Hindlimb muscle (tissue), 1 donor: Measurements from ENCODE around the gene ULK2. TPM values are rescaled to one million over a fixed set of nuclear protein-coding genes. Genes with fewer than 3 reads are reported as not detected.
"Not testable (repeated sequence)": the region's sequence is repeated elsewhere in the genome, so short reads cannot be mapped to it uniquely, and the experiment has no call there.

ENCODE experiments used
- DNase-seq: peaks from one replicate; pipeline ENCODE4 v3.0.0-alpha.2; 2013
- polyA plus RNA-seq: library from polyadenylated mRNA; unstranded; fragments of 120-200 nt; gene quantifications from one replicate; pipeline ENCODE4 v1.2.1, GENCODE V29; 2013; ENCODE audit not compliant: insufficient read length

The ULK2 gene
- polyA plus RNA-seq, 1 donor = 28.2 TPM

DNA sequence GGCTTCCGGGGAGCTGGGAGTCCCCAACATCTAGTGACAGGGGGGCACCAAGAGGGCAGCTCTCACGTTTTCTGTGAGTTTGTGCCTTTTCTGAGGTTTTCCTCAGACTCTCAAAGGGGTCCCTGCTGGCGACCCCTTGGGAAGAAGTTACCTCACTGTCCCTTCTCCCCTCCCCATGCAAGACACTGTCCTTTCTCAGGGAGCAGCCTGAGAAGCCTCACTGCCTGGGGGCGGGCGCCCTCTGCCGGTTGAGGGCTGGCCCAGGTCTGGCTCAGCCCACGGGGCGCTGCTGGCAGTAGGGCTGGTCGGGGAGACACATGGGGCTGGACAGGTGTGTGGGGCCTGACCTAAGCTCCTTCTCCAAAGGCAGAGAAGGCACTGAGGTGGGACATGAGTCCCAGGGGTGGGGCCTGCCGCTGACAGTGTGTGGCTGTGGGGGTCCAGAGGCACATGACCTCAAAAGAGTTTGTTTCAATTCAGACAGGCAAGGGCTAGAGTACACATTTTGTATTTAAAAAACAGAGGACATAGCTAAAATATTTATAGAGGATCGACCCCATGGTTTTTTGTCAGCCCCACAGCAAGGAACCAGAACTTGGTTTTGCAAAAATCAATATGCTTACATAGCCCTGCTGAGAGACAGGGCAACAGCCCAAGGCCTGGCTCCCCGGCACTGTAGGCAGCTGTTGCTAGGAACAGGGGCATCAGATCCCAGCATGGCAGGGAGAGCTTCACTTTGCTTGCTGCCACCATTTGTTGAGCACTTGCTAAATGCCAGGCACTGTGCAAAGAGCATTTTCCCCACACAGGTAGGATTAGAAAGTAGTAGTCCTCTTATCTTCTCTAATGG lies 101.1 kb downstream of the ULK2 start:
- DNase-seq = peak; percentile 79

DNA sequence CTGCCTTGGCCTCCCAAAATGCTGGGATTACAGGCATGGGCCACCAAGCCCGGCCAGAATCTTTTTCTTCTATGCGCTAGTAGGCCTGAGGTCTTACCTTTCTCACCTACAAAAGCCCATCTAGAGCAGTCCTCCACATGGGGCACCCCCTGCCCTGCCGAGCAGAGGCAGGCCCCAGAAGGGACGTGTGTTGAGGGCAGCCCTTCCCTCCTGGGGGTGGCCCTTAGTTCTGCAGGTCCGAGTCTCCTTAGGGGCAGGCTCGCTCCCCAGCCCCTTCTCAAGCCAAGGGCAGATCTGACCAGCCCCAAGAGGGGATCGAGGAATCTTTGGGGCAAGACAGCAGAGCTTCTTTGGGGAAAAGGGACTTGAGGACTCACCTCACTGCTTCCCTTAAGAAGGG lies 101.7 kb downstream of the ULK2 start:
- DNase-seq = no peak

DNA sequence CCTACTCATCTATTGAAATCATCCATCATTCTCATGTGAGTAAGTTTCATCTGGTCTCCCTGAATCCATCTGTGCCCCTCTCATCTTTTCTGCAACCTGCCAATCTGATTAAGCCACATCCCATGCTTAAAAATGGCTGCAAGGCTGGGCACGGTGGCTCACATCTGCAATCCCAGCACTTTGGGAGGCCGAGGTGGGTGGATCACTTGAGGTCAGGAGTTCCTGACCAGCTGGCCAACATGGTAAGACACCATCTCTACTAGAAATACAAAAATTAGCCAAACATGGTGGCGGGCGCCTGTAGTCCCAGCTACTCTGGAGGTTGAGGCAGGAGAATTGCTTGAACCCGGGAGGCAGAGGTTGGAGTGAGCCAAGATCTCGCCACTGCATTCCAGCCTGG lies 103.7 kb downstream of the ULK2 start:
- DNase-seq = not testable (repeated sequence)

DNA sequence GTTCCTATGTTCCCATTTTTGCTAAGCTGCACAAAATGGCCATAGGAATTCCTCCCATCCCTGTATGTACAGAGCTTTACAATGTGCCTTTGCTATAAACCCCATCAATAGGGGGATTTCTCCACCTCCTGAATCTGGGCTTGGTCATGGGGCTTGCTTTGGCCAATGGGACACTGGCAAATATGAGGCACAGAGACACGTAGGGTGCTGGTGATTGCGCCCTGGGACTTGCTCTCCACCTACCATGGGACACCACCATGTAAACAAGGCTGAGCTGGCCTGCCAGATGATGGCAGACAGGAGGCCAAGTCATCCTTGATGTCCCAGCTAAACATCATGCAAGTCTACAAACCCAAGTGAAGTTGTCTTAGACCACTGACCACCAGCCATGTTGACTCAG lies 104.3 kb downstream of the ULK2 start:
- no peak for DNase-seq

DNA sequence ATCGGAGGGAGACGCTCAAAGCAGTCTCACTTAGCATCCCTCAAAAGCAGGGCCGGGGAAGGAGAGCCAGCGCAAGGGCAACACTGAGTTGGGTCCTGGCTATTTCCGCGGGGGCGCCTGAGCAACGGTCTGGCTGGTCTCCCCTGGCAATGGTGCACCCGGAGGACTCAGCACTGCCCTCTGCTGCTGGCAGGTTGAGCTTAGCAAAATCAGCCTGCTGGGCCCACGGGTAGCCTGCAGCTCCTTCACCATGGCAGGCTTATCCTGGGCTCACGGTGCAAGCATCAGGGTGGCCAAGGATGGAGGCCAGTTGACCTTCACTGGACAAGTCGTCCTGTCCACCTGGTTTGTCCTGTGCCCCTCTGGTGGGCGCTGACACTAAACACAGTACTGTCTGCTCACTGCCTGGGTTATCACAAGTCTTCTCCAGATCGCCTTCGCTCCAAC lies 105.2 kb downstream of the ULK2 start:
- DNase-seq = peak; percentile 64

DNA sequence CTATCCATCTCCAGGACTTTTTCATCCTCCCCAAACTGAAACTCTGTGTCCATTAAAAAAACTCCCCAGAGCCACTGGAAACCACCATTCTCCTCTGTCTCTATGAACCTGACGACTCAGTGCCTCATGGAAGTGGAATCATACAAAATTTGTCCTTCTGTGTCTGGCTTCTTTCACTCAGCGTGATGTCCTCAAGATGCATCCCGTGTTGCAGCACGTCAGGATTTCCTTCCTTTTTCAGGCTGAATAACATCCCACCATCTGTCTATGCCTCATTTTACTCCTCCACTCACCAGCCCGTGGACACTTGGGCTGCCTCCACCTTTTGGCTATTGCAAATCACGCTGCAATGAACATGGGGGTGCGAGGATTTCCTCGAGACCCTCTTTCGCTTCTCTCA lies 107.0 kb downstream of the ULK2 start:
- no peak for DNase-seq

DNA sequence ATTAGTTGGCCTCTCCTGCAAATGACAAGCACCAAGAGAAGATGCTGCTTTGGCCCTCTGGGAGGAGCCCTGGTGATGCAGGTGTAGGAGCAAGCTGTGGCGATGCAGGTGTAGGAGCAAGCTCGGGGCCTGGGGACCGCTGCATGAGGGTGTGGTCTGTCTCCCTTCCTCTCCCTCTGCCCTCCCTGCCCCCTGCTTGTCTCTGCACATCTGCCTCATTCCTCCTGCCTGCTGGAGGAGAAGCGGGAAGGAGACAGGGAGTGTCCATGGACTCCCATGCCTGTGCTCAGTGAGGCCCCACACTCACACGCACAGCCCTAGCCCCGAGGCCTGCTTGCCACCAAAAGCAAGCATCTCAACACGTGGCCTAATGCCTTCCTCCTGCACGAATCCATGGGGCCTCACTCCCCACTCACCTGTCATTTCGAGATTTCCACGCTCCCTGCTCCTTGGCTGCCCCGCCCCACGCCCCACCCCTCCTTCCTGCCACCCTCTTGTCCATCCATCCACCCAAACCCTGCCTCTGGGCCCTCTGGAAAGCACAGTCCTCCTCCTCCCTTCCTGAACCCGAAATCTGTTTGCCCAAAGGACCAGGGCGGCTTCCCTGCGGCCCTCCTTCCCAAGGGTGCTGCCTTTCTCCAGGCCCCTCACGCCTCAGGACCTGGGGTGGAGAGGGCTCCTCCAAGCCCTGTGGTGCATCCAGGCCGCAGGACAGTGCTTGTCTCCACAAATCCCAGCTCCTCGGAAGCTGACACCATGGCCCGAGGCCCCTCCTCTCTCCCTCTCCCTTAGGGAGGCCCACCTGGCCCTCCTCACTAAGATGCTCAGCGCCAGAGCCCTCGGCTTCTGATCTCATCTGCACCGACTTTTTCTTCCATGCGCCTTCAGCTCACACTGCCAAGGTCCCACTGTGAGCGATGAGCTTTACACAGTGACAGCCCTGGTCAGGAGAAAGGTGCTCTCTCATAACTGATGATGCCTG lies 107.9 kb downstream of the ULK2 start:
- DNase-seq = no peak

DNA sequence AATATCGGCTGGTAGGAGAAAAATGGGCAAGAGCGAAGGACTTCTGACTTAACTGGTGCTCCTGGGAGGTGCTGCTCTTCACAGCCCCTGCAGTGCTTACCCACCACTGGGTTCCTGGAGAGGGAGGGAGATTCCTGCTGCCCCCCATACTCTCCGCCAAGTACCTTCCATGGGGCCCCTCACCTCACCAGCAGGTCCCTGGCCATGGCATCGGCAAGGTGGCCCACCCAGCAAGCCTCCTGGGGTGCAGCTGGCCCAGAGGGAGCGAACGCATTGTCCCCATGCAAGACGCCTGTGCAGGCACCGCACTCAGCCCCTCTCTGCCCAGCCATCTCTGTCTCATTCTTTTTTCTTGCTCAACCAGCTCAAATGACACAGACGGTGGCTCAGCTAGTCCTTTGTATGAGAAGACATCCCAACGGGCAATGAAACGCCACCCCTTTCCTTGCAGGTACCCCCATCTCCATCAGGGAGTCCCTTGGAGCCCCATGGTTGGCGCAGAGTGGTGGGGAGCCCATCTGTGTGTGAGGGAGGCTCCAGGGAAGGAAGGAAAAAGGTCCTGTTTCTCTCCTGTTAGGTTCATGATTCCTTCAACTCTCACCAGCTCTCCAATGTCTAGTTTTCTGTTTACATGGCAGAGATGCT lies 110.1 kb downstream of the ULK2 start:
- DNase-seq = no peak

DNA sequence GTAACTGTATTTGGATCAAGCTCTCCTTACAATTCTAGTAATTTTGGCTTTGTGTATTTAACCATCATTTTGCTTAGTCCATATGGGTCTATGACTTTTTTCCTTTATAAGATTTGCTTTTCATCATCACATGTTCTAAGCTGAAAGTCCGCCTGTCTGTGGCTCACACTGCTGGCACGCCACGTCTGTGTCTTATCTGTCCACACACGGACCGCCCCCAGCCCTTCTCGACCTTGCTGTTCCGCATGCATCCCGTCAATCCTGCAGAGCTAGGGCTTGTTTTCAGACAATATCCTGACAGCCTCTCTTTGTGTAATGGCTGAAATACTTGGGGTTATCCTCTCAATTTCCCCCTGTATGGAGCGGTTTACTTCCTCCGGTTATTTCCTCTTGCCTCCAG lies 111.2 kb downstream of the ULK2 start:
- DNase-seq = no peak

DNA sequence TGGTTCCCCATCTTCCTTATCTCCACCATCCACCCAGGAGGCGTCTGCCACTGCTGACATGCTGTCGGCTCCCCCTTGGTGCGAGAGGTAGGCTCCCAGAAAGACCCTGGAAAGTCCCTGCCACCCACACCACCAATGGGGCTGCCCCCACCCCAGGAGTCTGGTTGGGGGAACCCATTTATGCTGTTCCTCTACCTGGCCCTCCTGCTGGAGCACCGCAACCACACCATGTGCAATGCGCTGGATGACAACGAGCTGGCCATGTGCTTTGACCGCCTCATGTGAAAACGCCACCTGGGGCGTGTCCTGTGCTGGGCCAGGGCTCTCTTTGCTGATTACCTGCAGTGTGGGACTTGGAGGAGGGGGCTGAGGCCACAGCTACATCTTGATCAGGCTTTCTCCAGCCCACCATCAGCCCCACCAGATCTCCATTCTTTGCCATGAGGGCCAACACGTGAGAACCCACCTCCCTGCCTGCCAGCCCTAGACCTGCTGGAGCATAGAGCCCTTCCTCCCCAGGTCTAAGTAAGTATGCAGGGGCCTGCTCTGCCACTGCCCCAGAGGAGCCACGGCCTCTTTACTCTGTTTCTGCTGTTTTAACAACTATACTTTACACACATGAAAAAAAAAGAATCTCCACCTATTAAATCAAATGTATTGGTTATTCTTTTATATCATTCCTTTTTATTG lies 111.8 kb downstream of the ULK2 start:
- no peak for DNase-seq

DNA sequence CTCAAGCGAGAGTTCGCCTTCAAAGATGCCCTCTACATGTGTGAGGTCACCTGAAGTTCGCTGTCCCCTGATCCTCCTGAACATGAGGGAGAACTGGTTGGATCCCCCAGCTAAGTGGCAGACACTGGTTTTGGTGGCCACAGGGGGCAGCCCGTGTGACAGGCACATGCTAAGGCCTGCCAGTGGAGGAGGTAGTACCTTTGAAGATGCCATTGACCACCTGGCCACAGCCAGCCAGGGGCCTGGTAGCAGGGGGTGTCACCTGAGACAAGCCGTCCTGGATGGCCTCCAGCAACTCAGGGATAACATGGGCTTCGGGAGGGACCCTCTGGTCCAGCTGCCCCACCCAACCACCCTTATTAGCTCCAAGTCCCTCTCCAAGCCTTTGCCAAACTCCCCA lies 112.3 kb downstream of the ULK2 start:
- DNase-seq = no peak

DNA sequence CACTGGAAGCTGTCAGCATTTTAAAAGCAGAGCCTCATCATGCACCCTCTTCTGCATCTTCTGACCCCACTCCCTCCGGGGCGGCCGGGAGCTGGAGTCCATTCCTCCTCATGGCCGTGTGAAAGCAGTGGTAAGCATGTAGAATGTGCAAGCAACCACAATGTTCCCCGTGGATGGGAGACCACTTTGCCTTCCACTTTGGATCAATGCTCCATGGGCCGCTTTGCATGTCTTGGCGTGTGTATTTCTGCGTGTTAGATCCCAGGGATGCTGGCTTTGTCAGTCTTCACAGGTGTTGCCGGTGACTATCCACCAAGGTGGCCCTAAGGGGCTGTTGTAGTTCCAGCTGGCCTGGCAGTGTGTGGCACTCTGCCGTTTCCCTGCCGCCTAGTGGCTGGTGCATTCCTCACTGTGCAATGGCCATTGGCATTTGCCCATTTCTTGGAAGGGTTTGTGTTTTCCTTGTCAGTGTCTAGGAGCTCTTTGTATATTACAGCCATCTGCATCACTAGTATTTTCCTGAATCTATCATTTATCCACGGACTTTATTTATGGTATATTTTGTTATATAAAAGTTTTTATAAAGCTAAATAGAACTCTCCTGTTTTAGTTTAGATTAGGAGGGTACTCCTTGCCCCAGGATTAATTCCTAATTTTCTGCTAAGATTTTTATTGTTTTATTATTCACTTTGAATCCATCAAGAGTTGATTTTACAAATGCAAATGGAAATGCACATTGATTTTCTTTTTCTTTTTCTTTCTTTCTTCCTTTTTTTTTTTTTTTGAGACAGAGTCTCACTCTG lies 113.9 kb downstream of the ULK2 start:
- DNase-seq = no peak

DNA sequence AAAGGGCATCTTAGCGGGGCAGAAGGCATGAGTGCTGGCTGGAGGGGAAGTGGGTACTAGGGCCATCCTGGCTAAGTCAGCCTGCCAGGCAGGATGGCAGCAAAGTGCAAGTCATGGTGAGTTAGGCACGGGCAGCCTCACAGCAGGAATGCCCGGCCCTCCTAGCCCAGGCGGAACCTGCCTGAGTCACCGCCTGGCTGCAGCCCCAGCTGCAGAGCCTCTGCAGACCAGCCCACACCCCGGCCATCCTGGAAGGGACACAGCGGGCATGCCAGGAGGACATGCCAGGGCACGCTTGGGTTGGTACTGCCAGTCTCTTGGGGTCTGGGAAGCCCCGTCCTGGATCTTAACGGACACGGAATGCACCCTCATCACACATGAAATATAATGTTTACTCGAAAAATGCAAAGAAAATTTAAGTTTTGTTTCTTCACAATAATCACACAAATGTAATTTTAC lies 114.7 kb downstream of the ULK2 start:
- peak; percentile 40 for DNase-seq

DNA sequence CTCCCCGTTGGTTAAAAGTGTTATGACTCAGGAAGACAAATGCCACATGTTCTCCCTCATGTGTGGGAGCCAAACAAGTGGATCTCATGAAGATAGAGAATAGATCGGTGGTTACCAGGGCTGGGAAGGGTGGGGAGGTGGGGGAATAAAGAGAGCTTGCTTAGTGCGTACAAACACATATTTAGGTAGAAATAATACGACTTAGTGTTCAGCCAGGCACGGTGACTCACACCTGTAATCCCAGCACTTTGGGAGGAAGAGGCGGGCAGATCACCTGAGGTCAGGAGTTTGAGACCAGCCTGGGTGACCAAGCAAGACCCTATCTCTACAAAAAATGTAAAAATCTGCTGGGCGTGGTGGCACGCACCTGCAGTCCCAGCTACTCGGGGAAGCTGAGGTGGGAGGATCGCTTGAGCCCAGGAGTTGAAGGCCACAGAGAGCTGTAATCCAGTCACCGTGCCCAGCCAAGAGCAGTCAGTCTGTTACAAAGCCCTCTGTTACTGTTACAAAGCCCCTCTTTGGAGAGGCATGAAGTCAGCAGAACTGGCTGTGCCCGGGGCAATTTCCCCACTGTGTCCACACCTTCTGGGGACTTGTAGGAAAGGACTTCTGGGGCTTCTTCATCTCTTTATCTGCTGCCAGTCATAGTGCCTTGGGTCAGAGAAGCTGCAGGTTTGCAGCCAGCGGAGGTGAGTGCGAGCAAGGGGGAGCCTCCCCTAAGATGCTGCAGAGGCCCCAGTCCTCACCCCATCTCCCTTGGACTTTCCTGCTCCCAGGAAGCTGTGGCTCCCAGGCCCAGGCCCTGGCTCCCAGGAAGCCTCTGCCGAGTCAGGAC lies 115.3 kb downstream of the ULK2 start:
- no peak for DNase-seq

DNA sequence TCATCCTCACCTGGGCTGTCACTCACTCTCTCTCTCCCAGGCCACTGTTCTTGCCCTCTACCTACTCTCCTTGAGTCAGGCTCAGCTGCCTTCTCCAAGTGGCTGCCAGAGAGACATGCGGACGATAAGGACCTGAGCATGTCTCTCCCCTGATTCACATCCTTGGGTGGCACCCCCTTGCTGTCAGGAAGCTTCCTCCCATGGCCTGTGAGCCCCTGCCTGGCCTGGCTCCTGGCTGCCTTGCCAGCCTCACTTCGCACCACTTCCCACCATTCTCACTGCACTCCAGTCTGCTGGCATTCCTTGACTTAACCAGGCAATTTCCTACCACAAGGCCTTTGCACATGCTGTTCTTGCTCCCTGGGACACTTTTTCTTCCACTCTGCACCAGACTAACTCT lies 116.9 kb downstream of the ULK2 start:
- no peak for DNase-seq

DNA sequence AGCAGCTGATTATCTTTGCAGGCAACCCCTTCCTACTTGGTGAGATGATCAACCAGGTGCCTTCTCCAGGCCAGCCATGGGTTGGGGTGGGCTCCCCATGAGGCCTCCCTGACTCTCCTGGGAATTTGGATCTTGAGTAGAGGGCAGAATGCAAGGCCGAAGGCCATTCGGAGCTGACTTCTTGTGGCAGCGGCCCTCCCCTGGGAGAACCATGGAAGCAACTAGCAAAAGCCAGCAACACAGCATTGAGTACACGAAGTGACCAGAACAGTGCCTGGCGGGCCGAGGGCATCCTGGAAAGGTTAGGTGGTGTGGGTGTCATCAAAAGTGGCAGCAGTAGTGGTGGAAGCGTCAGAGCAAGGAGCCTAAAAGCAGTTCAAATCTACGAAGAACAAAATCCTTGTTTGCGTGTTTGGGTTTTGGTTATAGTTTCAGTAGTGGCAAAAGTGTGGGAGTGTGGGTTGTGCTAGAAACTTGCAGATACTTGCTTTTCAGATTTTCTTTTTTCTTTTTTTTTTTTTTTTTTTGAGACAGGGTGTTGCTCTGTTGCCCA lies 117.6 kb downstream of the ULK2 start:
- no peak for DNase-seq

DNA sequence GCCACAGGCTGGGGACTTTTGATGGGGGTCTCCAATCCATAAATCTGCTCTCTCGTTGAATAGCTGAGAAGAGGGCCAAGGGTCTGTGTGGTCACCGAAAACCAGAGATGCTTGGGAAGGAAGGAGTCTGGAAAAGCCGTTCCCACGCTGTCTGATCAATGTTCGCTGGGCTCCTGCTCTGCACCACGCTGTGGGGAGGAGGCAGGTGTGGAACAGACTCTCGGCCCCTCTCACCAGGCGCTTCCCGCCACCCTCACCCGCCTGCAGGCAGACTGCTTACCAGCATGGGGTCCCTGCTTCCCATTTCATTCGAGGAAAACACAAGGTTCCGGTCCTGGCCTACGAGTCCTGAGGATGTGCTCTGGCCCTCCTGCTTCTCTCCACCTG lies 118.9 kb downstream of the ULK2 start:
- DNase-seq = no peak

DNA sequence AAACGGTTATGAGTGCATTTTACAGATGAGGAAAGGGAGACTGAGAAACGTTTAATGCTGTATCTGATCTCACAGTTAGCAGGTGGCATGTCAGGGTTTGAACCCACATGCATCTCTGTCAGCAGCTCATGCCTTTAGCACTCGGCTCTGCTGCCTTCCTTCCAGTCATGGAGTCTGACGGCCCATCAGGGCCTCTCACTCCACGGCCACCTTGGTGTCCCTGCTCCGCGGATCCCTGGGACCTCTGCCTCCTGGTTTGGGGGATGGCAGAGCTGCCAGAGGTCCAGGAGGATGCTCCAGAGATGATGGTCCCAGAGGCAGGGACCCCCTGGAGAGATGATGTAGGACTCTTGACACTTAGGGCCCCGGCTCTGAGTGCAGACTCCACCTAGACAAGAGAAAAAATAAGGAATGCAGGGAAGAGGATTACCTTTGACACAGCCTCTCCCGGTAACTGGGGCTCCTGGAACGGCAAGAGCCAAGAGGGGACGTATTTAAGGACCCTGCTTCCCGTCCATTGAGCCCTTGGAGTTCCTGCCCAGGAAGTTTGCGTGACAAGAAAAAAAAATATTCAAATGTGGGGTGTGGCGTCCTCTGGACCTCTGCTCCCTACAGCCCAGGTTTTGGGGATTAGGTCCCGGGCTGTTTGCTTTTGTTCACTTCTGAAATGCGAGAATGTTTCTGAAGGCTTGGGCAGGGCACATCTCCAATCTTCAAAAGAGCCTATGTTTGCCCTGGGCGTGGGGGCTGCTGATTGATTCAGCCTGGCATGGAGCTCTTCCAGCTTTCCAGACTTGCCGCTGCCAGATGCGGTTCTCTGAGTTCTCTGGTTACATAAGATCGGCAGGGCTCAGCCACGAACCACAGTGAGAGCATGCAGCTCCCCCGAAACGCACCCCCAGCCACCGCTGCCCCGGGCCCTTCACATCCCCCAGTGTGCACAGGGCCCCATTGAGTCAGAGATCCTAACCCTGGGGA lies 119.6 kb downstream of the ULK2 start, which contains the start of gene ALDH3A1:
Gene ALDH3A1 (minus strand): TSS at position 470 of the 978 bp plus-strand sequence. CDS start 3,169 bp downstream, outside the sequence.
- no peak for DNase-seq
